GM21515 (cell line): ENCODE data around the gene SPSB1.
"Not testable (repeated sequence)": the region's sequence is repeated elsewhere in the genome, so short reads cannot be mapped to it uniquely, and the experiment has no call there.

Source experiments
- ATAC-seq: cut with Tn5 transposase; IDR thresholded peaks from one replicate; pipeline ENCODE4 v1.9.1; 2021; ENCODE audit not compliant: unreplicated experiment

The SPSB1 gene

DNA sequence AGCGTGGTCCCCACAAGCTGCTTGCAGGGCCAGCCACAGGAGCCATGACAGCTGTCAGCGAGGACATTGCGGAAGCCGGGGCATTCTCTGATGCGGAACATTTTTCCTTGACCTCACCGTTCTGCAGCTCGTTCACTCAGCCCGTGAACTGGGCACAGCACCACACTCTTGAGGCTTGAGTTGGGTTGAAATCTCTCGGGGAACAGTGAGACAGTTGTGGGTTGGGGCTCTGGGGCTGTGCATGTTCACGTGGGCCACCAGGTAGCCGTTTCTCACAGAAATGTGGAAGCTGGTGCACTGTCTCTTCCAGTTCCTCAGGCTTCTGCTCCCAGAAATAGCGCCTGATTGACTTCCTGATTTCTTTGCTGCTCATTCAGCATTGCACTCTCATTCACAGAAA, 69.8 kb downstream of the SPSB1 start:
- no peak for ATAC-seq

DNA sequence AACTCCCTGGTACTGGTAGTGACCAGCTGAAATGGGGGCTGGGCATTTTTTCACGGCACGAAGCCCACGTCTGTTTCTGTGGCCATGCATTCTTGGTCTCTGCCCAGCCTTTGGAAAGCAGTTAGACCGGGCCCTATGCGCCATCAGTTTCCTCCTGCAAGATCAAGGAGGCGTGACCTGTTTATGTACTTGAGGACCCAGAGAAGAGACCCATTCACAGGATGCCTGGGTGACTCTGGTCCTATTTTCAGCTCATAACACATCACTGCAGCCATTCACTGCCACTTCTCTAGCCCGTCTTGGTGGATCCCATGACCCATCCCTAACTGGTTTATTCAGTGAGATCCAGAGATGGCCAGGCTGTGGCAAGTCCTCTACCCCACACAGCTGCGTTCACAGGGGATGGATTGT, 70.4 kb downstream of the SPSB1 start:
- no peak for ATAC-seq

DNA sequence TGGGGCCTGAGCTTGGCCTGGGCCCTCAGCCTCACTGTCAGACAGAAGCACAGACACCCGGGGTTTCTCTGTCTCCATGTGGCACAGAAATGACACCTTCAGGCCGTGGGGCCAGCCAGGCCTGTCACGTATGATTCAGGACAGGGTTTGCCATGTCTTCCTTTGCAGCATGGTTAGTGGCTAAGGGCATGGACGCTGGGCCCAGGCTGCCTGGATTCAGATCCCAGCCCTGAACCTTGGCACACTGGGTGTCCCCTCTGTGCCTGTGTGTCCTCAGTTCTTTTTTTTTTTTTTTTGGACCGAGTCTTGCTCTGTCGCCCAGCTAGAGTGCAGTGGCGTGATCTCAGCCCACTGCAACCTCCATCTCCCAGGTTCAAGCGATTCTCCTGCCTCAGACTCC, 73.6 kb downstream of the SPSB1 start:
- no peak for ATAC-seq

DNA sequence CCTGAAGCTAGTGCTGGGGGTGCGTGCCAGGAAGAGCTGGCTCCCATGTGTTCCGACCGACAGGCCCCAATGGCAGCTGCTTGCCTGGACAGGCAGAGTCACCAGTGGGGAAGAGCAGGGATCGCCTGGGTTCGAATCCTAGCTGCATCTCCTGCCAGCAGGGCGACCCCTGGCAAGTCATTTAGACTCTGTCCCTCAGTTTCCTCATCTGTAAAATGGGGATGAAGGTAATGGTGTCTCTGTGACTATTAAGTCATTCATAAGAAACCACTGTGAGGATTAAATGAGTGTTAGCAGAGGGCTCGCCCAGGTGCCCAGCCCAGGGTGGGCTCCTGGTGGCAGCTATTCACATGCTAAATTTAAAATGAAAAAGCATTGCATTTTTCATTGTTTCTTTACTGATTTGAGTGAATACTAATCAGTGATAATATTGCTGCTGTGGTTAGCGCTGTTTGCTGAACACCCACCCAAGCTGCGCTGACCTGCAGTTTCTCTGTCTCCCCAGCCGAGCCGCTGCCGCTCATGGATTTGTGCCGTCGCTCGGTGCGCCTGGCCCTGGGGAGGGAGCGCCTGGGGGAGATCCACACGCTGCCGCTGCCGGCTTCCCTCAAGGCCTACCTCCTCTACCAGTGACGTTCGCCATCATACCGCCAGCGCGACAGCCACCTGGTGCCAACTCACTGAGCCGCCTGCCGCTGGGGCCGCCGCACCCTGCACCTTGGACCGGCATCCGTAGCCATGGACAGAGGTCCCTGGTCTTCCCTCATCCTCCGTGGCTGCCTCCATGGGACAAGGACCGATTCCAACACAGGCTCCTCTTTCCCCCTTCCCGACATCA, 74.5 kb downstream of the SPSB1 start:
- no peak for ATAC-seq

DNA sequence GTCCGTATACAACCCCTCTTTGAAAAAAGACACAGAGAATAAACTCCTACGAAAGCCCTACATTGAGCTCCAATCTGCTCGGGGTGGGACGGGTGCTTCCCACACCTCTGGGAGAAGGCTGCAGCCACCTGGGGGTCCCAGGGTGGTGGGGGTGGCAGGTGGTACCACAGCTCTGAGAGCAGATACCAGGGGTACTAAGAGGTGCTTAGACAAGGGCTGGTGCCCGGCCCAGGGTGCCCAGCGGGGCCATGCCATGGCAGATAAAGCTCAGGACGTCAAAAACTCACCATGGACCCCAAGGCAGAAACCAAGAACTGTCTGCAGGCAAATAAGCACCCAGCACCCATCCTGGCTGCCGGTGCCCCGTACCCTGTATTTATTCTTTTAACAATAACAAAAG, 75.1 kb downstream of the SPSB1 start:
- ATAC-seq: no peak

DNA sequence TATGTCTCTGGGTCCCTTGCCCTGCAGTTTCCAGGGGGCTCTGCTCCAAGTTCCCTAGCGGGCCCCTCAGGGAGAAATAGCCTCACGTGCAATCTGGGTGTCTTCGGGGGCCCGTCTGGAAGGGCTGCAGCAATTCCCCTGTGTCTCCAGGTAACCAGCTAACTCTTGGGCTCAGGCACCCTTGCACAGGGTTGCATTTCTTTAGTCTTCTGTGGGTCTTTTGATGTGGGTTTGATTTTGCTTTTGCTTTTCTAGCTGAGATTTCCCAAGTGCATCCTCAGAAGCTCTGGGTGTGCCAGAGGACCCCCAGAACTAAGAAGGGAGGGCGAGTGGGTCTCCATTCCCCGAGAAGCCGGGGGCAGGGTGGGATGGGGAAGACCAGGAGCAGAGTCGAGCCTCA, 75.7 kb downstream of the SPSB1 start:
- ATAC-seq: no peak

DNA sequence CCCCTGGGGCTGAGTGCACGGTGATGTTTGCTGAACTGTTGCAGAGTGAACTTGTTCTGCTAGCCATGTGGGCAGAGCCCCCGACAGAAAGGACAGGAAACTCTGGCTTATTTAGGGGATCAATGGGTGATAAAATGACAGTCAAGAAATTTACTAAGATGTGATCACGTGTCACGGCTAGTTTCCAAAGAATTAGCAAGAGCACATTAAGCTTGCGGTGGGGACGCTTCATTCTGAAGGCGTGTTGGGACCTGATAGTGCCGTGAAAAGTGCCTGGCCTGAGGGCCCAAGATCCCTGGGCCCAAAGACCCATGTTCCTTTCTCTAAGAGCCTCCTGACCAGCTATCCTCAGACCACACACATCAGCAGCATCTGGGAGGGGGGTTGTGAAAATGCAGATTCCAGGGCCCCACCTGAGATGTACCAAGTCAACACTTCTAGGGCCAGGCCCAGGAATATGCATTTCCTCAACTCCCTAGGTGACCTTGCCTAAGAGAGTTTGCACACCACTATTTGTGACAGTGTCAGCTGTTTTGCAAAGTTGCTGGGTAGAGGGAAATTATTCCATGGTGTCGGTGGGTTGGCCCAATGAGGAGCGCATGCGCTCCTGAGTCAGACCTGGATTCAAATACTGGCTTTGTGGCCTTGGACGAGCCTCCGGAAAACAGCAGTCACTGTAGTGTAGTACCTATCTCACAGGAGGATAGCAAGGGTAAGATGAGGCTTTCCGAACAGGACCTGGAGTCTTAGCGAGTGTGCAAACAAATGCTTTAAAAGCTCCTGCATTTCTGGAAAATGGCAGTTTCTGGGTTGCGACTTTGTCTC, 77.5 kb downstream of the SPSB1 start:
- ATAC-seq: no peak

DNA sequence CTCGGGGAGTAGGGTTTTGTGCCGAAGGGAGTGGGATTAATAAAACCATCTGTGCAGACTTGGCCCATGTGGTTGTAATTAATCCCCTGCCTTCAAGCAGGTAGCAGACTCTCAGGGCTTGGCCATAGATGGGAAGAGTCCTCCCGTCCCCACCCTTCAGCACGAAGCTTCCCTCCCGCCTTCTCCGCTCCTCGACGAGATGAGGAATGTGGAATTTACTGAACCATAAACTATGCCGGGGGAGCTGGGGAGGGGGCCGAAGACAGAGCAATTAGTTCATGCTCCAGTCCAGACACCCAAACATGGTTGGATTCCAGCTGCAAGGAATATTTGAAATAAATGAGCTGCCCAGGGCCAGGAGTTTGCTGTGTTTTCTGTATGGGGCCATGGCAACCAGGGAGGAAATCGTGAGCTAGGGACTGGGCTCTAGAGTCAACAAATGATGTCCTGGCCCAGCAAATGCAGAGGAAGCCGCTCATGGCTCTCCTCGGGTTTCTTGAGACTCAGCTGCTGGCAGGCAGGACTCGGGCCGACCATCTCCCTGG, 78.8 kb downstream of the SPSB1 start:
- no peak for ATAC-seq

DNA sequence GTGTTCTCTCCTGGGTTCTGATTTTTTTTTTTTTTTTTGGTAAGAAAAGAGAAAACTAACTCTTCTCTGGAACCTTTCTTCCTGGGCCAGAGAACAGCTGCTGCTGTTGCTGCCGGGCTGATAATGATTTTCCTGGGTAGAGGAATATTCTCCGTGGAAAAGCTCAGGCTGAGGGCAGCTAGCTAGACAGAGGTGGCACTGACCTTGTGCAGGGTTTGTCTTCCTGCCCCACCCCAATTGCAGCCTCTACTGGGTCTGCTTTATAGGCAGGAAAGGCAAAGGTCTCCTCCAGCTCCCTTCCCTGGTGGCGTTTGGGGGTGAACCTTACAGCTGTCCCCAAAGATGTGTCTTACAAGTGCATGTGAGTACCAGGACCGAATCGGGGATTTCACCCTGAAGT, 79.3 kb downstream of the SPSB1 start:
- ATAC-seq: no peak

DNA sequence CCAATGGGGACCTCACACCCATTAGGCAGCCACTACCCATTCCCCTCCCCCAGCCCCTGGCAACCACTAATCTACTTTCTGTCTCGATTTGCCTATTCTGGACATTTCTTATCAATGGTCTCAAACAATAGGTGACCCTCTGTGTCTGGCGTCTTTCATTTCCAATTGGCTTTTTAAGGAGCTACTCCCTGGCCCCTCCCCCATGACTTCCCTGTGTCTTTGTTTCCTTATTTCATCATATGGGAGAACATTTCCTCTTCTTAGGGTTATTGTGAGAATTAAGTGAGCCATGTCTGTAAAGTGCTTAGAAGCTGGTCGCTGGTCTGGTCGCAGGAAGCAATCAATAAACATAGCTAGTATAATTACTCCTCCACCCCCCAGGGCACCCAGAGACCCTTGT, 80.9 kb downstream of the SPSB1 start:
- ATAC-seq: no peak

DNA sequence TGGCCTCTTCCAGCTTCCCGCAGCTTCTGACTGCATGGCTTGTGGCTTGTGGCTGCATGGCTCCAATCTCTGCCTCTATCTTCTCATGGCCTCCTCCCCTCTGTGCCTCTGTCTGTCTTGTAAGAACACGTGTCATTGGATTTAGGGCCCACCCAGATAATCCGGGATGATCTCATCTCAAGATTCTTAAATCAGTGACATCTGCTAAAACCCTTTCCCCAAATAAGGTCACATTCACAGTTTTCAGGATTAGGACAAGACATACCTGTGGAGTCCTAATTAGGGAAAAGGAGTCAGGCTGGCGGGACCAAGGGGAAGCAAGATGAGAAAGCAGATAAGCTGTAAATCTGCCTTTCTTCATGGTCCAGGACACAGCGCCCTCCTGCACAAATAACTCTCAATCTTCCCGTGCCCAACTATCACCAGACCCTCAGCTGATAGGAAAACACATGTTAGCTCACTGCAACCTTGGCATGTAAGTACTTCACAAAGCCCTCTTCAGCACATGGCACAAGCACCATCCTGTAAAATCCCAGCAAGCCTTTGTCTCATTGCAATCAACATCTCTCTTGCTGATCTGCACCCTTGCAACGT, 82.2 kb downstream of the SPSB1 start:
- no peak for ATAC-seq

DNA sequence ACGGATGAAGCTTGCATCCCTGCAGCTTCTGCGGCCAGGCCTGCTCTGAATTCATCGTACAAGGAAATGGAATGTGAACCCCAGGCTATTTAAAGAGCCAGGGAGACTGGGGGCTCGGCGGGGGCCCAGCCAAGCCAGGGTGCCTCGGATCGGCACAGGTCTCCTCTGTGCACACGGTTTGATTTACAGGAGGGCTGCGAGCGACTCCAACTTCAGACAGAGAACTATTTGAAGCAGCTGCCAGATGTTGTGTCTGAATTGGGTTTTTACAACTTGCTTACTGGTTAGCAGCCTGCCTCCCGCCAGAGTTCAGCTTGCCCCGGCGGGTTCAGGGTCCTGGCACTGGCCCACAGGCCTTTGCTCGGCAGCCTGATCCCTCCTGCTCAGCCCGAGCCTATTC, 83.2 kb downstream of the SPSB1 start:
- ATAC-seq: no peak

DNA sequence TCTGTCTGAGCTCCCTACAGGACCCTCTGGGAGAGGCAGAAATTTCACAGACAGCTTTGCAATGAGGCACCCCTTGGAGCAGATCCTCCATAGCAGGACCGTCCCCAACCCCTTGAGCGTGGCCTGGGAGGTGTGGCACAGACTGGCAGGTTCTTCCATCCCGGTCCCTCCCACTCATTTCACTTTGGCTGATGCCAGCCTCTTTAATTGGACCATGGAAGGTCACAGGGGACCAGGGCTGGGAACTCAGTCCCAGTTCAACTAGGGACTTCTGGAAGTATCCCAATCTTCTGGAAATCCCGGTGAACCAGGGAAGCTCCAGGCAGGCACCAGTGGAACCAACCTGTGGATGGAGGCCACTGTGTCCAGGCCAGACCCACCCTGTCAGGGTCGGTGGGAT, 83.7 kb downstream of the SPSB1 start:
- ATAC-seq: no peak

DNA sequence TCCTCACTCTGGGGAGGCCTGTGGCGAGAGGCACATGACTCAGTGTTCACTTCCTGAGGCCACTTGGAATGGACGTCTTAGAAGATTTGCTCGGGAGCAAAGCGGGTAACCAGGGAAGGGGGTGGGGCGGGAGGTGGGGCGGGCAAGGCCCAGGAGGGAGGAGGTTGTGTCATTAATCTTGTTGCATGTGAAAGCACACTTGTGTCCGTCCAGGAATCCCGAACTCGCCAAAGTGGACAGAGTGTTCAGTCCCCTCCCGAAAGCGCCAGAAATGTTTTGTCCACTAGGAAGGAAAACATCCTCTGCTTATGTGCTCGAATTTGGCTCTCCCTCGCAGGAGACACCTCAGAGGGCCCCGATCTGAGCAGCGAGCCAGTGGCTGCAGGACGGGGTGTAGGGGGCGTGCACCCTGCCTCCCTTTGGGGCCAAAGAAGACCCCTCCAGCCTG, 84.2 kb downstream of the SPSB1 start:
- ATAC-seq: no peak

DNA sequence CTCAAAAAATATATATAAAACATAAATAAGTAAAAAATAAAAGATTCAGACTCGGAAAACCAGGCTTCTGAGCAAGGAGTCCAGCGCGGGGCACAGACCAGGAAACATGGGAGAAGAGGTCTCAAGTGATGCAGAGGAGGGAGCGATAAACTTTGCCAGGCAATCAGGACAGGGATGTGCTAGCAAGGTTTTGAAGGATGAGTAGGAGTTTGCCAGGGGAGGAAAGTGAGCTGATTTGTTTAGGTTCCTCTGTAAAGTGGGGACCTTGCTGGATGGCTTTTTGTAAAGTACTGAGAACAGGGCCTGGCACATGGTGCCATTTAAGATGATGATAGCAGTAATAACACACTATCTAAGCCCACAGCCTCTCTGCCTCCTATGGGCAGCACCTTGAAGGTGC, 86.1 kb downstream of the SPSB1 start:
- no peak for ATAC-seq

DNA sequence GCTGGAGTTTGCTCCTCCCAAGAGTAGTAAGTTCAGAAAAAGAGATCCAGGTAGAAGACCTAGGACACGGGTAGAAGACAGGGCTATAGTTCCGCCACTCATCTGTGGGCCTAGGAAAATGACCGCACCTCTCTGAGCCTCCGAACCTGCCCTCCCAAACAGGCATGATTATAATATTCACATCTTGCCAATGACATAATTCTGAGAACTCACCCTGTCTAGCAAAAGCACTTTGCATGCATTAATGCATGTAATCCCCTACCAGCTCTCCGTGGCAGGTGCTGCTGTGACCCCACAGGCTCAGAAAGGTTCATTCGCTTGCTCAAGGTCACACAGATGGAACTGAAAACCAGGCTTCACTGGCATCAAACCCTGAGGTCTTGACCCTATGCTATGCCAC, 88.0 kb downstream of the SPSB1 start:
- ATAC-seq: no peak

DNA sequence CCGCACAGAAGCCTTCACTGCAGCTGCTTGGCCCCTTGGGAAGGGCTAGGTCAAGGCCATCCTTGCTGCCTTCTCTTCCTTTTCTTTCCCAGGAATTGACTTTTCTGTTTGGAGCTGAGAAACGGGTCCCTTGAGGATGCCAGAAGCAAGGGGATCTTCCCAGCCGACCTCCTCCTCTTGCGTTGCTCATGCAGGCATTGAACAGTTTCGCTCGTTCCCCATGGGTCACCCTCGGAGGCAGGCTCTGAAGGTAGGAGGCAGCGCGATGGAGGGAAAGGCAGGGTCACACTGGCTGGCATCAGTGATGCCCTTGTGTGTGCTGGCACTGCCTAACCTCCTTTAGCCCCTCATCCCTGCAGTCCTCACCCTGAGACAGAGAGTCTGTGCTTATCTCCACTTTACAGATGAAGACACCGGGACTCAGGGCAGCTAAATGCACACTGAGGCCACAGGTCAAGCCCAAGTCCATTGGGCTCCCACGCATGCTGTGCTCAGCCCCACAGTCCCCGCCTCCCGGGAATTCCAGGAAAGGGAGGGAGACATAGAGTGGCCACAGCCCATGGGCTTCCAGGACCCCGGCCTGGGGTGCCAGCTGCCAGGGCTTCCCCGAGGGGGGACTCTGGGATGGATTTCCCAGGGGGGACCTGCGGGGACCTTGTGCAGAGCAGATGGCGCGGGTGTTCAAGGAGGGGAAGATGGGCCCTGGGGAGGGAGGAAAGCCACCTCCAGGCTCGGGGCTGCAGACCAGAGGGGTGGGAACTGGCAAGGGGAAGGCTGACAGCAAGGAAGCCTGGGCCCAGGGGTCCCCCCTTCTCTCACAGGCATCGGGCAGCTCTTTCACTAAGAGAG, 90.2 kb downstream of the SPSB1 start:
- ATAC-seq: no peak

DNA sequence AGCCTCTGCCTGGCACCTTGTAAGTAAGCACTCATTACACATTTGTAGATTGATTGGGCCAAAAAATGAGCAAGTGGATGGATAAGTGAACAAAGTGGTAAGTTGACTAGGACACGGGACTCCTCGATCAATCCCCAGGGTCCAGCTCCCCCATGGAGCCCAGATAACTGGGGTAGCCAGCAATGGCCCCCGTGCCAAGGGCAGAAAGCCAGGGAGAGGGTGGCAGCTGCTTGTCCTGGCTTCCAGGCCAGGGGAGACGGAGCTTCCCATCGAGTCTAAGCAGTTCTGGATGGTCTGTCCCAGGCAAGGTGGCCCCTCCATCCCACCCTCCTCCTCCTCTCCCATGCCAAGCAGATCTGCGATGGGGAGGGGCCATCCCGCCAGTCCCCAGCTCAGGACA, 91.4 kb downstream of the SPSB1 start:
- ATAC-seq: no peak

DNA sequence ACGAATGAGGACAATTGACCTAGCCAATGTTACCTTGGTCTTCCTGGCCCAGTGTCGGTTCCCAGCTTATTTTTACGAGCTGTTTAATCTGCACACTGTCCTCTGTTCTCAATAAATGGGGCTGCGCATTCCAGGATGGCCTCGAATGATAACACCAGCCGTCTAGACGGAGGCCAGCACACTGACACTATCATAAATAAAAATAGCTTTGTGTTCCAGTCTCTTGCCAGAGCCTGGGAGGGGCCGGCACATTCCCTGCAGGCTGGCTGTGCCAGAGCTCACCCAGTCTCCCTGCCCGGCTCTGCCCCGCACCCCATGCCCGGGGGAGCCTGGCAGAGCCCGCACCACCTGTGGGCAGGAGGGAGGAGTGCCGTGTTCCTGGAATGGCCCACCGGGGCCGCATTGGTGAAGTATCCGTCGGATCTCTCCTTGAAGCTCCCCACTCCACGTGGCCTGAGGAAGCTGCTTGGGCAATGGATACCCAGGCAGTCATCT, 92.1 kb downstream of the SPSB1 start:
- no peak for ATAC-seq

DNA sequence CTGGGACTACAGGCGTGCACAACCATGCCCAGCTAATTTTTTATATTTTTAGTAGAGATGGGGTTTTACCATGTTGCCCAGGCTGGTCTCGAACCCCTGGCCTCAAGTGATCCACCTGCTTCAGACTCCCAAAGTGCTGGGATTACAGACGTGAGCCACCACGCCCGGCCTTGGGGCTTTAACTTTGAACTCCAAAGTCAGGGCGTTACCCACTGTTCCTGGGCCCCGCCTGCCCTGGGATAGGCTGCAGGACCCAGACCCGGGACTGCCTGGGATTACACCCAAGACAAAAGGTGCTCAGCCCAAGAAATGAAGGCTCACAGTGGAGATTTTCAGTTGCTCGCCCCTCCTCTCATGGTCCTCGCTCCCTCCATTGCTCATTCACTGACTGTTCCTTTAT, 92.7 kb downstream of the SPSB1 start:
- ATAC-seq: not testable (repeated sequence)
